ENCODE results near the gene A2ML1.

DNA sequence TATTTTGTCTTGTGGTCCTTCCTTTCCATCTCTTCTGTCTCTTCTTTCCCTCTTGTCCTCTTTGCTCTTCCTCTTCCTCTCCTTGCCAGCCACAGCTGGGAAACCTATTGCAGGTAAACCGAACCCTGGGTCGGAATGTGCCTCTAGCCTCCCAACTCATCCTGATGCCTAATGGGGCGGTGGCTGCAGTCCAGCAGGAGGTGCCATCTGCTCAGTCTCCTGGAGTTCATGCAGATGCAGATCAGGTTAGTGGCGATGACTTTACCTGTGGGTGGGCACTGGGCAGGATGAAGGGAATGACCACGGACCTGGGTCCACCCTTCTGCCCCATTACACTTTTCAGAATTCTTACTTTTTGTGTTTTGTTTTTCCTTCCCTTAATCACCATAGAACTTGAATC lies 100.1 kb downstream of the A2ML1 start:
- TF ChIP-seq, protein P1, sequence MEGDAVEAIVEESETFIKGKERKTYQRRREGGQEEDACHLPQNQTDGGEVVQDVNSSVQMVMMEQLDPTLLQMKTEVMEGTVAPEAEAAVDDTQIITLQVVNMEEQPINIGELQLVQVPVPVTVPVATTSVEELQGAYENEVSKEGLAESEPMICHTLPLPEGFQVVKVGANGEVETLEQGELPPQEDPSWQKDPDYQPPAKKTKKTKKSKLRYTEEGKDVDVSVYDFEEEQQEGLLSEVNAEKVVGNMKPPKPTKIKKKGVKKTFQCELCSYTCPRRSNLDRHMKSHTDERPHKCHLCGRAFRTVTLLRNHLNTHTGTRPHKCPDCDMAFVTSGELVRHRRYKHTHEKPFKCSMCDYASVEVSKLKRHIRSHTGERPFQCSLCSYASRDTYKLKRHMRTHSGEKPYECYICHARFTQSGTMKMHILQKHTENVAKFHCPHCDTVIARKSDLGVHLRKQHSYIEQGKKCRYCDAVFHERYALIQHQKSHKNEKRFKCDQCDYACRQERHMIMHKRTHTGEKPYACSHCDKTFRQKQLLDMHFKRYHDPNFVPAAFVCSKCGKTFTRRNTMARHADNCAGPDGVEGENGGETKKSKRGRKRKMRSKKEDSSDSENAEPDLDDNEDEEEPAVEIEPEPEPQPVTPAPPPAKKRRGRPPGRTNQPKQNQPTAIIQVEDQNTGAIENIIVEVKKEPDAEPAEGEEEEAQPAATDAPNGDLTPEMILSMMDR (IDR thresholded peaks at IDR 0.05; ENCODE audit: extremely low read depth in 1 of 2, insufficient read depth in 1 of 2, low read depth in 1 of 2, low read length in 2 of 2) = no peak
- TF ChIP-seq POLR2AphosphoS5 (IDR thresholded peaks at IDR 0.05; ENCODE audit: insufficient read depth, low read depth, low read length) = no peak
- TF ChIP-seq POLR2A (IDR thresholded peaks at IDR 0.05; ENCODE audit: low read depth, low read length) = no peak
- no peak for TF ChIP-seq EZH2 (IDR thresholded peaks at IDR 0.05; ENCODE audit: borderline replicate concordance, low read depth, low read length, severe bottlenecking)
- TF ChIP-seq GATA2 (IDR thresholded peaks at IDR 0.05; ENCODE audit: insufficient read depth, insufficient read length, low read depth, low read length) = no peak
- TF ChIP-seq, protein P2, sequence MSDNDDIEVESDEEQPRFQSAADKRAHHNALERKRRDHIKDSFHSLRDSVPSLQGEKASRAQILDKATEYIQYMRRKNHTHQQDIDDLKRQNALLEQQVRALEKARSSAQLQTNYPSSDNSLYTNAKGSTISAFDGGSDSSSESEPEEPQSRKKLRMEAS (IDR thresholded peaks at IDR 0.05; ENCODE audit: insufficient read depth, insufficient read length) = no peak
- TF ChIP-seq MYC (IDR thresholded peaks at IDR 0.05; ENCODE audit: low read depth, low read length) = no peak
- no peak for TF ChIP-seq JUN (IDR thresholded peaks at IDR 0.05; ENCODE audit: borderline replicate concordance, insufficient read depth, insufficient read length, low read depth)

Measured in endothelial cell of umbilical vein (primary cell).